CD4-positive, alpha-beta T cell (primary cell): ENCODE measurements around the gene NUP62. TPM values are rescaled to one million over a fixed set of nuclear protein-coding genes. Genes with fewer than 3 reads are reported as not detected.

Source experiments
- ATAC-seq: fragments of 200-7000 bp; cut with Tn5 transposase; one replicate; pipeline ENCODE4 v1.10.0; 2022; ENCODE audit warnings: mild to moderate bottlenecking; ENCODE audit not compliant: poor library complexity
- CTCF ChIA-PET: fragments of 350-600 bp; sonication (Branson Sonifier 250); formaldehyde crosslinking; loops from one replicate; lab custom pipeline; 2021; ENCODE audit warnings: antibody characterized with exemption, inconsistent platforms; lab: Charles Lee
- POLR2A ChIA-PET: fragments of 350-600 bp; sonication (Branson Sonifier 250); formaldehyde crosslinking; loops from one replicate; lab custom pipeline; 2021; ENCODE audit warnings: antibody characterized with exemption, inconsistent platforms; lab: Charles Lee
- DNase-seq, 14 experiments: peaks; one replicate each; pipeline ENCODE4 v3.0.0-alpha.2; 2013 to 2020; ENCODE audit warnings: mixed read lengths in 2 of 14
- H3K27ac ChIP-seq, 2 donors: one replicate each; pipeline versions ENCODE4 v1.5.1 to v1.7.0; 2013; ENCODE audit warnings: low read length in 2 of 2, low read depth in 1 of 2, mild to moderate bottlenecking in 1 of 2
- H3K27me3 ChIP-seq, 2 experiments: 1 replicate in 1 of 2; 2 replicates in 1 of 2; pipeline versions ENCODE4 v1.6.1 to v1.7.0; 2013; ENCODE audit warnings: low read length in 2 of 2, control low read depth in 1 of 2, mild to moderate bottlenecking in 1 of 2, moderate library complexity in 1 of 2; ENCODE audit not compliant: insufficient read depth in 2 of 2, control insufficient read depth in 1 of 2
- H3K36me3 ChIP-seq: one replicate; pipeline ENCODE4 v1.6.1; 2013; ENCODE audit warnings: low read length, control low read depth; ENCODE audit not compliant: insufficient read depth
- H3K4me1 ChIP-seq: one replicate; pipeline ENCODE4 v1.6.1; 2013; ENCODE audit warnings: low read length, control low read depth; ENCODE audit not compliant: insufficient read depth
- H3K4me3 ChIP-seq: one replicate; pipeline ENCODE4 v1.5.1; 2013; ENCODE audit warnings: mild to moderate bottlenecking, low read length, moderate library complexity
- H3K9me3 ChIP-seq, 2 experiments: 1 replicate in 1 of 2; 2 replicates in 1 of 2; pipeline versions ENCODE4 v1.6.1 to v1.7.0; 2013; ENCODE audit warnings: low read length in 2 of 2, mild to moderate bottlenecking in 2 of 2, control low read depth in 1 of 2, moderate library complexity in 1 of 2; ENCODE audit not compliant: control insufficient read depth in 1 of 2, insufficient read depth in 1 of 2
- H3K27ac Mint-ChIP-seq: one replicate; pipeline ENCODE4 v1.8.0; 2020; ENCODE audit warnings: mixed read lengths
- H3K27me3 Mint-ChIP-seq: one replicate; pipeline ENCODE4 v1.8.0; 2021; ENCODE audit warnings: mixed read lengths
- H3K36me3 Mint-ChIP-seq: one replicate; pipeline ENCODE4 v1.8.0; 2021; ENCODE audit warnings: low read depth, mixed read lengths
- H3K4me1 Mint-ChIP-seq: one replicate; pipeline ENCODE4 v1.8.0; 2021; ENCODE audit warnings: low read depth, mixed read lengths
- H3K4me3 Mint-ChIP-seq: one replicate; pipeline ENCODE4 v1.8.0; 2020; ENCODE audit warnings: mild to moderate bottlenecking, mixed read lengths
- H3K9me3 Mint-ChIP-seq: one replicate; pipeline ENCODE4 v1.8.0; 2020; ENCODE audit warnings: mixed read lengths
- CTCF ChIP-seq: fragments of 200-600 bp; IDR thresholded peaks from one replicate; pipeline ENCODE4 v1.8.0; 2022; ENCODE audit warnings: antibody characterized with exemption, mild to moderate bottlenecking
- intact Hi-C, 2 experiments: fragments of 100-400 bp; cut with DNase I in 1 of 2; cut with micrococcal nuclease in 1 of 2; formaldehyde crosslinking; loops; one replicate each; pipeline versions ENCODE4 v1.15.1 to v1.9.0; 2023 to 2025; cut with DNase I, micrococcal nuclease
- total RNA-seq, 174 experiments: library from RNA in 2 of 174; stranded (reverse) in 2 of 174; gene quantifications; one replicate each; pipeline ENCODE4 v1.2.3 and lab custom pipeline; 2021 to 2026

Gene NUP62
- total RNA-seq, 2 experiments from 2014 or later: 19.2 to 21.7 TPM

- Mint-ChIP-seq H3K4me1 (peaks cover 24% of the 10 kb centered on the region), H3K36me3 (peaks cover 2% of the 10 kb centered on the region), H3K27ac (no peak overlapping the region), H3K9me3 (no peaks in the 10 kb centered on the region), H3K4me3 (no peak overlapping the region), H3K27me3 (no peaks in the 10 kb centered on the region)
- no peak for TF ChIP-seq CTCF
- ChIA-PET POLR2A (interaction anchor here (1.0 to 1.6 kb wide), 2 partner anchors 14 to 38 kb away, joined by 6 read pairs; partner anchors contain the start of genes AKT1S1, ATF5, NUP62 and TBC1D17), CTCF (interaction anchor here (1.4 kb wide), 1 partner anchor 46 kb away, joined by 4 read pairs; no protein-coding TSS in a partner anchor)
- no peaks in the 10 kb centered on the region for H3K27me3 ChIP-seq
- H3K9me3 ChIP-seq: no peaks in the 10 kb centered on the region
- intact Hi-C loops: loop anchor here (2.0 kb wide), 2 partner anchors 15 to 37 kb away; partner anchors contain the start of genes AKT1S1 (in 1 of the 2), ATF5 (in 1 of the 2), NUP62 (in 1 of the 2) and TBC1D17 (in 1 of the 2)
- peak in 1 of 14 experiments; percentile 46 for DNase-seq
- H3K4me3 ChIP-seq: no peak overlapping the region
- no peak overlapping the region for H3K27ac ChIP-seq
- peaks cover 3% of the 10 kb centered on the region for H3K36me3 ChIP-seq
- ATAC-seq: no peak
- H3K4me1 ChIP-seq: peaks cover 40% of the 10 kb centered on the region
Observed at GRCh38 chr19:49891393-49891792, 37.9 kb downstream of the NUP62 start.

- intact Hi-C loops: loop anchor here (1.0 to 2.0 kb wide), 3 partner anchors 12 to 38 kb away; partner anchors contain the start of genes AKT1S1 (in 1 of the 2), ATF5 (in 1 of the 2), NUP62 (in 1 of the 2) and TBC1D17 (in 1 of the 2)
- H3K27me3 Mint-ChIP-seq: no peaks in the 10 kb centered on the region
- peak; percentile 87 for ATAC-seq
- H3K36me3 Mint-ChIP-seq: peaks cover 5% of the 10 kb centered on the region
- peak overlapping the region; percentile 79 for H3K4me3 Mint-ChIP-seq
- ChIA-PET POLR2A (interaction anchor here (0.9 to 1.6 kb wide), 3 partner anchors 13 to 124 kb away, joined by 3 to 10 read pairs (median 6); partner anchors contain the start of genes AKT1S1, AP2A1, ATF5 and NUP62), CTCF (interaction anchor here (0.5 to 1.7 kb wide), 9 partner anchors 14 to 161 kb away, joined by 3 to 10 read pairs (median 4); partner anchors contain the start of genes AKT1S1, FUZ and TBC1D17)
- TF ChIP-seq CTCF: peak; percentile 51
- Histone ChIP-seq H3K27me3 (no peaks in the 10 kb centered on the region), H3K9me3 (no peaks in the 10 kb centered on the region), H3K4me1 (peaks cover 32% of the 10 kb centered on the region), H3K4me3 (peak overlapping the region; percentile 66), H3K36me3 (peaks cover 7% of the 10 kb centered on the region), H3K27ac (peak overlapping the region in 1 of 2 donors; percentile 21)
- H3K27ac Mint-ChIP-seq: no peak overlapping the region
- DNase-seq: peak; percentile 47 to 89 (median 66)
- H3K9me3 Mint-ChIP-seq: no peaks in the 10 kb centered on the region
- peaks cover 16% of the 10 kb centered on the region for H3K4me1 Mint-ChIP-seq
Observed at GRCh38 chr19:49890349-49891311, 38.7 kb downstream of the NUP62 start.
